ENCODE measurements around the gene ZBP1.

Gene ZBP1

GRCh38 chr20:57589123-57589727 lies 31.0 kb downstream of the ZBP1 start:
- no peak for TF ChIP-seq ZNF274 (IDR thresholded peaks at IDR 0.05; ENCODE audit: low read depth, low read length)
- H3K4me3 ChIP-seq (ENCODE audit: low read length) = no peak overlapping the region

- no peak overlapping the region for H3K4me3 ChIP-seq (ENCODE audit: low read length)
- TF ChIP-seq ZNF274 (IDR thresholded peaks at IDR 0.05; ENCODE audit: low read depth, low read length) = no peak
These were observed 31.6 kb downstream of the ZBP1 start for GRCh38 chr20:57588596-57588995.

- no peak for TF ChIP-seq ZNF274 (IDR thresholded peaks at IDR 0.05; ENCODE audit: low read depth, low read length)
- H3K4me3 ChIP-seq (ENCODE audit: low read length) = no peak overlapping the region
These were observed 32.2 kb downstream of the ZBP1 start for GRCh38 chr20:57587989-57588377.

GRCh38 chr20:57587278-57587988 lies 32.8 kb downstream of the ZBP1 start:
- TF ChIP-seq ZNF274 (IDR thresholded peaks at IDR 0.05; ENCODE audit: low read depth, low read length) = no peak
- H3K4me3 ChIP-seq (ENCODE audit: low read length) = no peak overlapping the region

GRCh38 chr20:57586943-57587277 lies 33.3 kb downstream of the ZBP1 start:
- H3K4me3 ChIP-seq (ENCODE audit: low read length) = no peak overlapping the region
- TF ChIP-seq ZNF274 (IDR thresholded peaks at IDR 0.05; ENCODE audit: low read depth, low read length) = no peak

- TF ChIP-seq ZNF274 (IDR thresholded peaks at IDR 0.05; ENCODE audit: low read depth, low read length) = no peak
These were observed 33.8 kb downstream of the ZBP1 start for GRCh38 chr20:57586370-57586793.

GRCh38 chr20:57585466-57586213 lies 34.6 kb downstream of the ZBP1 start:
- no peak overlapping the region for H3K4me3 ChIP-seq (ENCODE audit: low read length)

More at GRCh38 chr20:57586370-57586793, 33.8 kb downstream of the ZBP1 start:
- no peak overlapping the region for H3K4me3 ChIP-seq (ENCODE audit: low read length)

GRCh38 chr20:57584768-57585461 lies 35.3 kb downstream of the ZBP1 start:
- TF ChIP-seq ZNF274 (IDR thresholded peaks at IDR 0.05; ENCODE audit: low read depth, low read length) = no peak
- no peak overlapping the region for H3K4me3 ChIP-seq (ENCODE audit: low read length)

More at GRCh38 chr20:57585466-57586213, 34.6 kb downstream of the ZBP1 start:
- no peak for TF ChIP-seq ZNF274 (IDR thresholded peaks at IDR 0.05; ENCODE audit: low read depth, low read length)

- no peak overlapping the region for H3K4me3 ChIP-seq (ENCODE audit: low read length)
- no peak for TF ChIP-seq ZNF274 (IDR thresholded peaks at IDR 0.05; ENCODE audit: low read depth, low read length)
These were observed 36.7 kb downstream of the ZBP1 start for GRCh38 chr20:57583289-57584257.

- TF ChIP-seq ZNF274 (IDR thresholded peaks at IDR 0.05; ENCODE audit: low read depth, low read length) = no peak
- H3K4me3 ChIP-seq (ENCODE audit: low read length) = no peak overlapping the region
These were observed 37.6 kb downstream of the ZBP1 start for GRCh38 chr20:57582432-57583288.

GRCh38 chr20:57582029-57582378 lies 38.2 kb downstream of the ZBP1 start:
- no peak overlapping the region for H3K4me3 ChIP-seq (ENCODE audit: low read length)

GRCh38 chr20:57581202-57582028 lies 38.8 kb downstream of the ZBP1 start:
- no peak overlapping the region for H3K4me3 ChIP-seq (ENCODE audit: low read length)
- TF ChIP-seq ZNF274 (IDR thresholded peaks at IDR 0.05; ENCODE audit: low read depth, low read length) = no peak

More at GRCh38 chr20:57582029-57582378, 38.2 kb downstream of the ZBP1 start:
- no peak for TF ChIP-seq ZNF274 (IDR thresholded peaks at IDR 0.05; ENCODE audit: low read depth, low read length)
